A549 treated with RU486 at 1 μM for 4 hours (cell line): ENCODE data around the gene ARHGEF2. TPM values are rescaled to one million over a fixed set of nuclear protein-coding genes. Genes with fewer than 3 reads are reported as not detected.

Experiments used
- total RNA-seq: library from RNA; stranded (reverse); fragments of 200-300 nt; extraction: Qiagen RNA extraction; gene quantifications from 5 replicates; pipeline ENCODE4 v1.2.3, GENCODE V29; 2022; ENCODE audit warnings: low read depth

The ARHGEF2 gene
- 33.7 to 41.6 TPM (median 38.3 TPM) in 5 replicates for total RNA-seq

GRCh38 chr1:155978325-155978972, at the start of gene ARHGEF2:
ARHGEF2 (minus strand) TSS chr1:155978547; CDS start chr1:155978427, 120 bp downstream.

GRCh38 chr1:156020293-156021092, 42.1 kb upstream of the ARHGEF2 start, which contains the start of gene SSR2:
SSR2 (minus strand) TSS chr1:156020951; CDS start chr1:156020167, 784 bp downstream.

GRCh38 chr1:155940993-155941844, 37.1 kb downstream of the ARHGEF2 start, which contains the start of gene RXFP4:
RXFP4 (plus strand) TSS chr1:155941638; CDS start chr1:155941710, 72 bp downstream.

GRCh38 chr1:155934097-155934935, 44.0 kb downstream of the ARHGEF2 start, which contains the start of gene KHDC4:
KHDC4 (minus strand) TSS chr1:155934413; CDS start chr1:155934373, 40 bp downstream.

GRCh38 chr1:155911156-155912055, 66.9 kb downstream of the ARHGEF2 start, which contains the start of gene RIT1:
RIT1 (minus strand) TSS chr1:155911349; CDS start chr1:155910761, 588 bp downstream.

Other genes with a start within 250 kb of the ARHGEF2 start
- 14.0 to 15.3 TPM (median 14.6 TPM) in 5 replicates for gene GON4L, start 121.3 kb downstream of the ARHGEF2 start, total RNA-seq
- 0.82 to 1.3 TPM (median 1.1 TPM) in 5 replicates for gene SYT11, start 119.0 kb downstream of the ARHGEF2 start, total RNA-seq
- gene RIT1, start 67.2 kb downstream of the ARHGEF2 start, total RNA-seq = 23.9 to 30.3 TPM (median 25.2 TPM) in 5 replicates
- gene KHDC4, start 44.1 kb downstream of the ARHGEF2 start, total RNA-seq = 20.1 to 27.3 TPM (median 24.9 TPM) in 5 replicates
- gene RXFP4, start 36.9 kb downstream of the ARHGEF2 start, total RNA-seq = not detected in 5 replicates
- 262 to 286 TPM (median 273 TPM) in 5 replicates for gene SSR2, start 42.4 kb upstream of the ARHGEF2 start, total RNA-seq
- gene UBQLN4, start 75.3 kb upstream of the ARHGEF2 start, total RNA-seq = 34.5 to 44.2 TPM (median 40.3 TPM) in 5 replicates
- gene LAMTOR2, start 76.2 kb upstream of the ARHGEF2 start, total RNA-seq = 155 to 174 TPM (median 157 TPM) in 5 replicates
- 0.24 TPM in 1 of 5 replicates, not detected in the others for gene RAB25, start 82.6 kb upstream of the ARHGEF2 start, total RNA-seq
- gene MEX3A, start 103.9 kb upstream of the ARHGEF2 start, total RNA-seq = 1.2 to 3.2 TPM (median 2.3 TPM) in 5 replicates
- gene LMNA, start 136.2 kb upstream of the ARHGEF2 start, total RNA-seq = 580 to 740 TPM (median 720 TPM) in 5 replicates
- 0.17 to 0.53 TPM (median 0.44 TPM) in 5 replicates for gene SEMA4A, start 175.0 kb upstream of the ARHGEF2 start, total RNA-seq
- gene SLC25A44, start 215.6 kb upstream of the ARHGEF2 start, total RNA-seq = 25.2 to 30.7 TPM (median 26.8 TPM) in 5 replicates
- 58.3 to 67.8 TPM (median 60.6 TPM) in 5 replicates for gene PMF1, start 234.5 kb upstream of the ARHGEF2 start, total RNA-seq